HG02840 (cell line): Measurements from ENCODE around the gene AREG.
A peak's percentile ranks its signal among the peaks of the same experiment; 100 is the strongest.

ENCODE experiments used
- ATAC-seq: cut with Tn5 transposase; IDR thresholded peaks from one replicate; pipeline ENCODE4 v1.9.1; 2021; ENCODE audit warnings: mild to moderate bottlenecking, moderate library complexity, moderate number of reproducible peaks; ENCODE audit not compliant: unreplicated experiment, low FRiP score

AREG gene

GRCh38 chr4:74431113-74431826 is 13.7 kb upstream of the AREG start:
- peak; percentile 81 for ATAC-seq

GRCh38 chr4:74433043-74433442 is 11.9 kb upstream of the AREG start:
- no peak for ATAC-seq

GRCh38 chr4:74433541-74434172 is 11.3 kb upstream of the AREG start:
- ATAC-seq, result no peak

GRCh38 chr4:74435296-74435695 is 9.6 kb upstream of the AREG start:
- no peak for ATAC-seq

GRCh38 chr4:74437866-74438265 is 7.1 kb upstream of the AREG start:
- no peak for ATAC-seq

DNA sequence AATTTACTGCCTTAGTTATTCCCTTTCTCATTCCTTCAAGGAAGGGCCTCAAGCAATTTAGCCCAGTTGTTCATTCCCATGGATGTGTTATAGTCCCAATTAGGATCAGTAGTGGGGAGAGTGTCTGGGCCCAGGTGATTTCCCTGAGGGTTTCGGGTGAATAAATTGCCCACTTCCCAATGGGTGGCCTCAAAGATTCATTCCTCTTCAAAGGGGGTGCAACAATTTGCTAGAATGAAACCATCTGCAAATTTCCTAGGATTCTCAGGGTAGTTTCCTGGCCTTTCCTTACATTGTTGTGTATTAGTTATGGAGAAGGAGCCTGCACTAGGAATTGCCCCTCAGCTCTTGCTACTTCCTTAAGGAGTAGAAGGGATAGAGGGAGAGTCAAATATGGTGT is 6.3 kb upstream of the AREG start:
- ATAC-seq, result no peak

DNA sequence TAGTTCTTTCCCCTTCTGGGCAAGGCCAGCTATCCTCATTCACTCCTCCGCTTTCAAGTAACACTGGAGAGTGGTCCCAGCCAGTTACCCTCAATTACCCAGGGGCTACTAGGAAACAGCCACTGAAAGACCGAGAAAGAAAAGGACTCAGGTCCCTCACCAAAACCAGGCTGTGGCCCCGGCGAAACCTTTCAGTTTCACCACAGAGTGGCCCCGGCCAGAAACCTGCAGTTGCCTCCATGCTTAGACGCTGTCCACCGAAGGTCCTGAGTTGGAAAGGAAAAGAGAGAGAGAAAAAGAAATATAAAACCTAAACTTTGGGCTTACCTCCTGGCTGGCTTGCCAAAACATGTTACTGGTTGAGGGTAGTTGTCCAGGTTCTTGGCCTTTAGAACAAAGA is 5.0 kb upstream of the AREG start:
- ATAC-seq, result no peak

DNA sequence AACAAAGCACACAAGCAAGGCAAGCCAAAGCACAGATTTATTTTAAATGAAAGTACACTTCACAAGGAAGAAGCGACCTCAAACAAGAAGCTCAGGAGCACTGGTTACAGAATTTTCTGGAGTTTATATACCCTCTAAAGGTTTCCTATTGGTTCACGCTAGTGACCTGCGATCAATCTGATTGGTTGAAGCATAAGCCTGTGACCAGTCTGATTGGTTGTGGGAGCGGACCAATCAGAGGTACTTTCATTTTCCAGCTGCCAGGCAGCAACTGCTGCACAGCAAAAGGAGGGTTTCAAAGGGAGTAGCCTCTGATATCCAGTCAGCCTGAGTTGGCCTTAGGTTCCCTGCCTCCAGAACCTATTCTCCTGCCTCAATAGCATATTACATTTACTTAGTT is 4.6 kb upstream of the AREG start:
- ATAC-seq, result no peak

DNA sequence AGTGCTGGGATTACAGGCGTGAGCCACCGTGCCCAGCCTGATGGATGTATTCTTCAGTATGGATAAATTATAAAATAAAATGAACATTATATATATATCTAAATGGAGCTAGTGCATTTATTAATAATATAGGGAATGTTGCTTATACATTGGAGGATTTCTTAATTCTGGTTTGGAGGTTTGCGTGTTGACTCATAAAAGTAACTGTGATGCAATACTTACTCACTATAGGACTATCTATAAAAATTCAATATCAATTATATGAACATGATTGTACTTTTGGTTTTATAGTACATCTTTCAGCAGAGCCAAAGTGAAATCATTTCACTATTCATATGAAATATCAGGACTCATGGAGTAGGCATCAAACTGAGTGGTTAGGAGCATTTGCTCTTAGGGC is 3.2 kb upstream of the AREG start:
- no peak for ATAC-seq

GRCh38 chr4:74446193-74446868 is 1.4 kb downstream of the AREG start:
- ATAC-seq, result no peak

DNA sequence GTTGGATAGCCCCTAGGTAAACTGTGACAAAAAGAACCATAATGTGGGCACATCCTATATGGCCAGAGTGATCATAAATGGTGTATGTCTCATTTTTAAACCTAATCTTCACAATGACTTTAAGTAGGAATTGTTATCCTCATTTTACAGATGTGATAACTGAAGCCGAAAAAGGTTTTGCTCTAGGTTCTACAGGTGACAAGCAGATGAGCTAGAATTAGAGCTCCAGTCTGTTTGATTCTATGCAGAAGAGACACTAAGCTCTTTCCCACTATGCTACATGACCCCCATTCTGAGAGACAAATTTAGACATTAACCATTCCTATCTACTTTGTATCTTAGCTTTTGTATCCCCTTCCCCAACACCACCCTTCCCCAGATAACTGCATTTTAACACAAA is 2.0 kb downstream of the AREG start:
- ATAC-seq, result no peak

DNA sequence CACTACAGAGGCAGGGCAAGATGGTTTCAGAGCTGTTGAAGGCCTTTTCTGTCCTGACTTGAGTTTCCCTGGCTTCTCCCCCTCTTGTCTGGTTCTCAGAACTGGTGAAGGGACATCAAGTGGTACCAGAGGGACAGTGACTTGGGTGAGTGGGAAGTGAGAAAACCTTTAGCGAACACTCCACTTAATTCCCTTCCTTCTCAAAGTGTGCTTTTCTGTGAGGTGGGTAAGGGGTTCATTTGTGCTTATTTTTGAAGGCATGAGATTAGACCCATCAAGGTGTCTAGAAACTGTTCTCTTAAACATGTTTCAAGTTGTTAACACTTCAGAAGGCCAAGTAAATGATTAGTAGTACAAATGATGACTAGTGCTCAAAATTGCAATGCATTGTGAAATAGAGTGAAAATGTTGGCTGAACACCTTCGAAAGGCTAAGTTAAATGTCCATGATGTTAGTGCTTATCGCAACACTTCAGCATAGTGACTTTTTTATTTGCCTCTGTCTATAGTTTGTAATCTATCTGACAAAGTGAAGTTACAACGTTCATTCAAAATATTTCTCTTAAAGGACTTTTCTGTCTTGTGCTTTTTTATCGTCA is 2.8 kb downstream of the AREG start:
- ATAC-seq, result no peak

GRCh38 chr4:74449571-74450297 is 4.8 kb downstream of the AREG start:
- no peak for ATAC-seq

GRCh38 chr4:74450298-74450683 is 5.4 kb downstream of the AREG start:
- ATAC-seq, result no peak

GRCh38 chr4:74451214-74451661 is 6.3 kb downstream of the AREG start:
- no peak for ATAC-seq

GRCh38 chr4:74453037-74453635 is 8.2 kb downstream of the AREG start:
- no peak for ATAC-seq

DNA sequence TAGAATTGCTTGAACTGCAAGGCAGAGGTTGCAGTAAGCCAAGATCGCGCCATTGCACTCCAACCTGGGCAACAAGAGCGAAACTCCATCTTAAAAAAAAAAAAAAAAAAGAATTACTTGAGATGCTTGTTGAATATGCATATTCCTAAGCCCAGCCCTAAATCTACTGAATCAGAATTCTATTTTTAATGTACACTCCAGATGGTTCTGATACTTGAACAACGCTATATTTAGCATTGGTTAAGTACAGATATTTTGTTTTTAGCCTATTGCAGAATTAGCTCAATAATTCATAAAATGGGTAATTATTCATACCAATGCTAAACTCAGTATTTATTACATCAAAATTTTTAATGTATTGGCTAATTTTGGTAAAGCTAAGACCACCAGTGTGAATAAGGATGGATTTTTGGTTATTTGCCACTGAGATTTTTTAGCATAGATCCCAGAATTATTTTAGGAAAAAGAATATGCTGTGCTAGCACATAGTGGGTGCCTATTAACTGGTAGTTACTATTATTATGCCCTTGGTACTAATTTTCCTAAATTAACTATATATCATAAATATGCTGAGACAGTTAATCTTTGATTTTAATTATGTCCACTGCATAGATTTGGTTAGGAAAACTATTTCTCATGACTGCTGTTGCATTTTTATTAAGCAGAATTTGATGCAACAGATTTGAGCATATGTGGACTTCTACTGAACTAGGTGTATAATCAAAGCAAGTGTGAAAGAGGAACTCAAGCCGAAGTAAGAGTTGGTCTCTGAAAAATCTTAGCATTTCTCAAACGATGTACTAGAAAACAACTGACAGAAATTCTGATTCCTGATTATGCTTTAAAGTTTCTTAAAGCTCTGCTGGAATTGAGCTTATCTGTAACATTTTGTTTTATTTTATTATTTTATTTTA is 9.2 kb downstream of the AREG start:
- ATAC-seq, result no peak

DNA sequence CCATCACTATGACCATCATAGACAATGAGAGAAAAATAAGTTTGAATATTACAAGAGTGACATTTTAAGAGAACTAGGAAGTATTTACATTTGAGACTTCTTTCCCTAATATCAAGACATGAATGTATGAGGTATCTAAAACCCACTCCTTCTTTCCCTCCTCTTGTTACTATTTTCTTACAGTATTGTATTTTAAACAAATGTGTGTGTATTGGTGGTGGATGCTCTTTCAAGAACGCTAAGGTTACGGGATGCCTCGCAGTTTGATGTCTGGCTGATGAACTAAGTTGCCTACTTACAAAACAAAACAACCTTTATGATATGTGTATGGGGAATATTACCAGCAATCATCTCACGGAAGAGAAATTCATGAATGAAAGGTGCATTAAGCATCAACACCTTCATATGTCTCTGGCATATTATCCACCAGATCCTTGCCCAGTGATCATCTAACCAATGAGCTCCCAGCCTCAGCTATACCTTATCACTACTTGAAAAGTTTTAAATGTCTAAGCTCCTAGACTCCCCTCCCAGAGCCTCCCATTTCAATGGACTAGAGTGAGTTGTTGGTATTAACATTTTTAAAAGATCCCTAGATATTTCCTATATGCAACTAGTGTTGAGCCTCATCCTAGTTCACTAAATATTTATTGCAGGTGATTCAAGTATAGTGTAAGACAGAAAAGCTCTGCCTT is 10.6 kb downstream of the AREG start:
- ATAC-seq, result no peak
